Myocyte (in vitro differentiated cells): ENCODE data around the gene HRCT1. TPM values are rescaled to one million over a fixed set of nuclear protein-coding genes. Genes with fewer than 3 reads are reported as not detected.
"Not testable (repeated sequence)": the region's sequence is repeated elsewhere in the genome, so short reads cannot be mapped to it uniquely, and the experiment has no call there.

ENCODE experiments used
- DNase-seq: peaks from one replicate; pipeline ENCODE4 v3.0.0-alpha.2; 2012; ENCODE audit warnings: low read depth
- total RNA-seq: library from RNA; depleted of rRNA; stranded (reverse); fragments of >200 nt; gene quantifications from 2 replicates; pipeline ENCODE4 v1.2.3, GENCODE V29; 2014

Gene HRCT1
- total RNA-seq, 1 donor from 2014 or later, result 0.37 TPM

DNA sequence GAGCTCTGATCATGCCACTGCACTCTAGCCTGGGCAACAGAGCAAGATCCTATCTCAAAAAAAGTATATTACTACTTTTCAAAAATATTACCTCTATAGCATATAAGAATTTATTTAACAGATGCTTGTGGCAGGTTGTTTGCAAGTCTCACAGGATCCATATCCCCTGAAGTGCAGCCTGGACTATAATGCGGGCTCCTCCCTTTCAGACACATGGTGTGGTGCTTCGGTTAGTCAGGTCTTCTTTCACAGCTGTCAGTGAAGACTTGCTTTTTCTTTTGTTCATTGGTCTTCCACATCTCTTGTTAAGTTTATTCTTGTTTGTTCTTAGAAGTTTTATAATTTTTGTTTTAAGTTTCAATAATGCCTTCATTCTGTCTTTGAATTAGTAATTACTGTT is 9.4 kb upstream of the HRCT1 start:
- no peak for DNase-seq

DNA sequence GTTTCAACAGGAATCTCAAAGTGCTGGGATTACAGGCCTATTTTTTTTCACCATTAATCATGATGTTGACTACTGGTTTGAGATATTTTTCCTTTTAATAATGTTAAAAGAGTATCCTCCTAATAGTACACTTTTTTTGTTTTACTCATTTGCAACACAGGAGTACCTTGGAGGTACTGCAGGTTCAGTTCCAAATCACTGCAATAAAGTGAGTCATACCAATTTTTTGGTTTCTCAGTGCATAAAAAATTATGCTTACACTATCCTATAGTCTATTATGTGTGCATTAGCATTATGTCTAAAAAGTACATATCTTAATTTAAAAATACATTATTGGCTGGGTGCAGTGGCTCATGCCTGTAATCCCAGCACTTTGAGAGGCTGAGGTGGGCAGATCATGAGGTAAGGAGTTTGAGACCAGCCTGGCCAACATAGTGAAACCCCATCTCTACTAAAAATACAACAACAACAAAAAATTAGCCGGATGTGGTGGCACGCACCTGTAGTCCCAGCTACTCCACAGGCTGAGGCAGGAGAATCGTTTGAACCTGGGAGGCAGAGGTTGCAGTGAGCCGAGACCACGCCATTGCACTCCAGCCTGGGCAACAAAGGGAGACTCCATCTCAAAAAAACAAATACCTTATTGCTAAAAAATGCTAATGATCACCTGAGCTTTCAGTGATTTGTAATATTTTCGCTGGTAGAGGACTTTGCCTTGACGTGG is 8.5 kb upstream of the HRCT1 start:
- DNase-seq, result not testable (repeated sequence)

DNA sequence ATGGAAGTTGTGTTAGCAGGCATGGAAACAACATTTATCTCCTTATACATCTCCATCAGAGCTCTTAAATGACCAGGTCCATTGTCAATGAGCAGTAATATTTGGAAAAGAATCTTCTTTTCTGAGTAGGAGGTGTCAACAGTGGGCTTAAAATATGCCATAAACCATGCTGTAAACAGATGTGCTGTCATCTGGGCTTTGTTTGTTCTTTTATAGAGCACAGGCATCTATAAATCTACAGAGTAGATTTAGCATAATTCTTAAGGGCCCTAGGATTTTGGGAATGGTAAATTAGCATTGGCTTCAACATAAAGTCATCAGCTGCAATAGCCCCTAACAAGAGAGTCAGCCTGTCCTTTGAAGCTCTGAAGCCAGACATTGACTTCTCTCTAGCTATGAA is 7.7 kb upstream of the HRCT1 start:
- no peak for DNase-seq

DNA sequence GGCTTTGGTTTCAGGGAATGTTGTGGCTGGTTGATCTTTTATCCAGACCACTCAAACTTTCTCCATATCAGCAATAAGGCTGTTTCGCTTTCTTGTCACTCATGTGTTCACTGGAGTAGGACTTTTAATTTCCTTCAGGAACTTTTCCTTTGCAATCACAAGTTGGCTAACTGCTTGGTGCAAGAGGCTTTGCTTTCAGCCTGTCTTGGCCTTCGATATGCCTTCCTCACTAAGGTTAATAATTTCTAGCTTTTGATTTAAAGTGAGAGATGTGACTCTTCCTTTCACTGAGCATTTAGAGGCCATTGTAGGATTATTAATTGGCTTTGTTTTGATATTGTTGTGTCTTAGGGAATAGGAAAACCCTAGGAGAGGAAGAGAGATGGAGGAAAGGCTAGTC is 7.0 kb upstream of the HRCT1 start:
- no peak for DNase-seq

DNA sequence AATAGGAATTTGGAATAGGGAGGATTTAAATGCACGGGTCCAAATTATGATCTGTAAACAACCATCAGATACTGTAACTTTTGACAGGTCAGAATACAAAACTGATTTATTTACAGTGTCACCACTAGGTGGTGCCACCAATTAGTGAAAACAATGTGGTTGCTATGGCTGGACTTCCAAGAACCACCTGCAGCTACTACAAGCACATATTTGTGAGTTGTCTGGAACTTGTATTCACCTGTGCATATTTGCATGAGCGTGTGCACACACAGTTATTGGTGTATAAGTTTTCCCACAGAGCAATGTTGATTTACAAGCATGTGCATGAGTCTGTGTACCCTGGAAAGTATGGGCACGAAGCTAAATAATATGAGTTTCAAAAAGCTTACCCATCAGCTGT is 3.0 kb upstream of the HRCT1 start:
- DNase-seq, result peak; percentile 68

DNA sequence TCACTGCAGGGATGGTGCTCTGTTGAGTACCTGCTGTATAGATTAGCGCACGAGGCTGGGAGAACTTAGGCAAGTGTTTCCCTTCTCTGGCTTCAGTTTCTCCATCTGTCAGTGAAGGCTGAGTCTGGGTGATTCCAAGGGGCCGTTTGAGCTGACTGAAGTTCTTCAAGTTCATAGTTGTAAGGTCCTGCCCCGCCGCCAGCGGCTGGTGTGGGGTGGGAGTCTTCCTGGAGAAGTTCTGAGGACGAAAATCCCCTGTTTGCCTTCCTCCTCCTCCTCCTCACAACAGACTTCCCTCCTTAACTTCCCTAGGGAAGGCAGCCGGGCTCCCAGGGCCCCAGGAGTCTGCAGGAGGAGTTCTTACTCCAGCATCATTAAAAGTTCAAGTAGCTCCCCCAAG is 1.7 kb upstream of the HRCT1 start:
- DNase-seq, result no peak

DNA sequence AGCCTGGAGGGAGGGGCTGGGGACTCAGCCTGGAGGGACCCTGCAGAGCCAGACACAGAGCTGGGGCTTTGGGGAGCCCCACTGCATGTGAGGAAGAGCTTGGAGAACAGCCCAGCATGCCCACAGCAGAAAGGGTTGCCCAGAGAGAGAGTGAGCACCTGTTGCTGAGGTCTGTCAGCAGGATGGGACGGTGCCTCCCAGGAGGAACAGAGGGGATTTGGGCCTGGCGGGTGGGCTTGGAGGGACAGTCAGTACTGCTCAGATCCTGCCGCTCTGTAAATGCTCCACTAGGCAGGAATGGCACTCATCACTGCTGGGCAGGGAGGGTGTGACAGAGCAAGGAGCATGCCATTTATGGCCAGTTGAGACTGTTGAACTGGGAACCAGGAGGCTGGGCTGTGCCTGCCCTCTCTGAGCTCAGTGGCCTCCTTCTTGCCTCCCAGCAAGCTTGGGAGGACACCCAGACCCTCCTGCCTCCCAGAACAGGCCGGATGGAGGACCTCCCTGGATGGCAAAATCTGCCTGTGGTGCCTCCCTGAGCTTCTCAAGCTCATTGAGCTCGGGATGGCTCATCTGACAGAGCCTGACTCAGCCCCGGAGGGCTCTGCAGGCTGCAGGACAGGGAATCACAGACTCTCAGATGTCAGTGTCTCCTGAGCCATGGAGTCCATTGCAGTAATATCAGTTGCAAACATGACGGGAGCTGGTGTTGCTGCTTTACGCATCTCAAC is 786 bp upstream of the HRCT1 start:
- peak; percentile 81 for DNase-seq

DNA sequence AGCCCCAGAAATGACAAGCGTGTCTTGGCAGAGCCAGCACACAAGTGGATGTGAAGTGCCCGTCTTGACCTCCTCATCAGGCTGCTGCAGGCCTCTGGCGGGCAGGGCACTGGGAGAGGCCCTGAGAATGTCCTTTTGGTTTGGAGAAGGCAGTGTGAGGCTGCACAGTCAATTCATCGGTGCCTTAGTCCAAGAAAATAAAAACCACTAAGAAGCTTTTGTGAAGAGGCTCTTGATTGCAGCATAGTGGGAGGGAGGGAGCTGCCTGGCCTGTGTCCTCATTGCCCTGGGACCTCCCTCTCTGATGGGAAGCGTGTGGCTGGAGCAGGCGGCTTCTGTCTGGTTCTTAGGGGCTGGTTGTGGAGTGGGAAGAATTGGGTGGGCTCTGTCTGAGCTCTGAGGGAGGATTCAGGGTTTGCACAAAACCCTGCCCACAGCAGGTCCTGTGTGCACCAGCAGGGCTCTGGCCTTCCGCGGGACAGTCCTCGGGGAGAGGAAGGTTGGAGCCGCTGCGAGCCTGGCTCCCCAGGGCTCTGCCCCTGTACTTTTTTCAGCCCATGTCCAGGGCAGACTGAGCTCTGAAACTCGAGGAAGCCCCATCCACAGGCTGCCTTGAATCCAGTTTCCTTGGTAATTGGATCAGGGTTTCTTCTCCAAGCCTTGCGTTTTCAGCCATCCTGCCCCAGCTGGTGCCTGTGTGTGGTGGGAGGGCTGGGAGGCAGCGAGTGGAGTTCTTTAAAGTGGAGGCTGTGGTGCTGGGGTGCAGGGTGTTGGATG is 1.1 kb downstream of the HRCT1 start:
- peak; percentile 79 for DNase-seq

DNA sequence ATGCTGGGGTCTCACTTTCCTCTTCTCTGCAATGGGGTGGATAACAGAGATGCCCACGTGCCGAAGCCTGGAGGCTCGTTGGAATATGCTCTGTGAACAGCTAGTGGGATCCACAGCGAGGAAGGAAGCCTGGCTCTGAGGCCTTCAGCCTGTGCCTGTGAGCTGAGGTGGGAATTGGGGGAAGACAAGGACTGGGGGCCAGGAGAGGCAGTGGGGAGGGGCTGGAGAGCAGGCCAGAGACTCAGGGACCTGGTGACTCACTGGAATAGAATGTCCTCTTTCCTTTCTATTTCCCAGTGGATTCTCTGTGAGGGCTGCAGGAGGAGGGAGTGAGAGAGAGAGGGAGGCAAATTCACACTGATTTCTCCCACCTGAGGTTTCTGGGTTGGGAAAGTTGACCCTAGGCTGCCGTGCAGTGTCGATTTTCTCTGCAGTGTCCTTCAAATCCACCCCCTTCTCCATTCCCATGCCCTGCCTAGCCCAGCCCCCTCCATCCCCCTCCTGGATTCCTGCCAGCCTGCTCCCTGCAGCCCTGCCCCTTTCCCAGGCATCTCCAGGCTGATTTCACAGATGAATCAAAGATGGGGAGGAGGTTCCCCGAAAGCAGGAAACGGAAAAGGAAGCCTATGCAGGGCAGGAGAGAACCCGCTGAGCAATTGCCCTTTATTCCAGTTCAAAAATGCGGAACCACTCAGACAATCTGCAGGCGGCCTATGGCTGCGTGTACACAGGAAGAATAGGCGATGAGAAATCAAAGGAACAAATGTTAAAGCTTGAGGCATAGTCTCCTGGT is 1.9 kb downstream of the HRCT1 start:
- peak; percentile 87 for DNase-seq

DNA sequence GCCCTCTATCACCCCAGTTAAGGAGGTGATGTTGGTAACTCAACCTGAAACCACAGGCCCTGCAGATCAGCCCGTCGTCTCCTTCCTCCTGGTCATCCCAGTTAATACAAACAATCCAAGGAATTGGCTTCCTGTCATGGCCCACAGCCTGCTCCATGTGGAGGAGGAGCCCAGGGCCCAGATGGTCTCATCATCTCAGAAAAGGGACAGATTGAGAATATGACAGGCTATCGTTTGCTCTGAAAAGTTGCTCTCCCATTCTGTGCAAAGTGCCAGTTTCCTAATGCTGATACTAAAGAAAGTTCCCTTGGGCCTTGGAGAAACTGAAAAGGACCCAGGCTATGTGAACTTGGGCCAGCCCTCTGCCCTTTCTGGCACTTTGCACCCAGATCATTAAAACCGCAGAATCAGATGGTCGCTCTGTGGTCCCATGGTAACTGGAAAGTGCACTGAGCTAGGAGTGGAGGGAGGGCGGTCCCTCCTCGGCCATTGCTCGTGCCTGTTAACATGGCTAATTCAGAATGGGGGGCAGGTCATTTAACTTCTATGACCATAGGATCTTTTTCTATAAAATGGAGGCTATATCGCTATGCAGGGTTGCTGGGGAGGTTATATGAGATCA is 2.6 kb downstream of the HRCT1 start:
- peak; percentile 51 for DNase-seq

DNA sequence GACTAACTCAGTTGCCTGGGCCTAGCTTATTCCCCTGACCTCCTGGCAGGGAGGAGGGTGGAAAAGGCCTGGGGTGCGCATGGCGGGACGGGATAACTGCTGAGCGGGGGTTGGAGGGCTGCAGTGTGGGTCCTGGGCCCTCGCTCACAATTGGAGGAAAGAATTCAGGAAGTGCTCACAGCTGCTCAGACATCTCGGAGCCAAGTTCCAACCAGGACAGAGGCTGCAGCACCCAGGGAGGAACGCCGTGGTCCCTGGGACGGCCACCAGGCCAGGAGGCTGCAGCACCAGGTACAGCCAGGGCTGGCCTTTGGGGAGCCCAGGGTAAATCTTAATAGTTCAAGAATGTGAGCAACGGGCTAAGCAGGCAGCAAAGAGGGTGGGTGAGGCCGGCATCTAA is 3.3 kb downstream of the HRCT1 start, which contains the start of gene SPAAR:
Gene SPAAR, plus strand, starts transcription at position 217 of the 400 bp plus-strand sequence. CDS start 974 bp downstream, outside the sequence.
- DNase-seq, result no peak

DNA sequence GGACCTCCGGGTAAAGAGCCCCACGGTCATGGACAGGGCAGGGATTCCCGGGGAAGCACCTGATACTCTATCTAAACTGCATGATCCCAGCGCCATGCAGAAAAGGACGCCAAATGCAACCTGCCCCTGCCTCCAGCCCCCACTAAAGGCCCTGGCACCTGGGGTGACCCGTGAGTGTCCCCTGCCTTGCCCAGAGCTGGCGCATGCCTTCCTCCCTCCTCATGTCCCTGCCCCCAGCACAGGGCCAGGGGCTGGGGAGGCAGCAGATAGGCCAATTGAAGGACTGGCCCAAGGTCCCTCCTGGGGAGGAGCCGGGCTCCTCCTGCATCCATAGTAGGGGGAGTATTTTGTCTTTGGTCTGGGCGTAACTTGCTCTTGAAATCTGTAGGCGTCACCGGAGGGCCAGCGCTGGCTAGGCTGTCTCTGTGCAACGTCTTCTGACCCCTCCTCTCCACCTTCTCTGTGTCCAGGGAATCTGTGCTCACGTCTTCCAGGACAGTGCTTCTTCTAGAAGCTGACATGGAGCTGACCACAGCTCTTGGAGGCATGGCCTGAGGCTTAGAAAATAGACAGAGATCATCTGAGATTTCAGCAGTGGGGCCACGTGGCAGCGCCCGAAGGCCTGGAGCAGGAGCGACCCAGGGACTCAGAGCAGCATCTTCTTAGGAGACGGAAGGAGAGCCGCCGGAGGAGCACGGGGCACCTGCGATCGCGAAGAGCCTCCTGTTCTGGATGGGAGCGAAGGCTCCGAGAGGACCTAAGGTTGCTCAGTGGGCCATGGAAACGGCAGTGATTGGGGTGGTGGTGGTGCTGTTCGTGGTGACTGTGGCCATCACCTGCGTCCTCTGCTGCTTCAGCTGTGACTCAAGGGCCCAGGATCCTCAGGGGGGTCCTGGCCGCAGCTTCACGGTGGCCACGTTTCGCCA is 3.9 kb downstream of the HRCT1 start:
- DNase-seq, result no peak

DNA sequence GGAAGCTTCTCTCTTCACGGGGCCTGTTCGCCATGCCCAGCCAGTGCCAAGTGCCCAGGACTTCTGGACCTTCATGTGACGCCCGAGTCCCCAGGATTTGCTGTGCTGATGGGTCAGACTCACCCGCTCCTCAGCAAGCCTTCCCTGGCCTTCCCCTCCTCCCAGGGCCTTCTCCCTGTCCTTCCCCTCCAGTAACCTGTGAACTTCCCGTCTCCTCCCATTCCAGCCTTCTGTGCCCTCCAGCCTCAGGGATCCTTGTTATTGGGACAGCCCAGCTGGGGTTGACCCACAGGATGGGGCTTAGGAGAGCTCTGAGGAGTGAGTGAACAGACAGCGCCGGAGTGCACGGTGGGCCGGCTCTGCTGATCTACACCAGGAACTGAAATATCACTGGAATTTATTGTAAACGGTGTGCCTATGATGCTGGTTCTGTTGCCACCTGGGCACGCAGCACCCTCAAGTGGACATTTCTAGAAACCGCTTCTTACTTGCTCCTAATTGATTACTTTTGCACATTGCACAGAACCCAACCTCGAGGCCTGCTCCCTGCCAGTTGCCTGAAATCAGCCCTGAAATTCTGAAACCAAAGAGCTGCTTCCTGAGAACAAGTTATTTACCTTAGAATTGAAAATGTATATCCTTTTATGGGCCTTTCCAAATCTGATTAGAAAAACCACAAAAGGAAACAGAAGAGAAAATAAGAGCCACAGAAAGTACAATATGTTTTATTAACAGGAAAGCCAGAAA is 4.8 kb downstream of the HRCT1 start:
- DNase-seq, result peak; percentile 59

DNA sequence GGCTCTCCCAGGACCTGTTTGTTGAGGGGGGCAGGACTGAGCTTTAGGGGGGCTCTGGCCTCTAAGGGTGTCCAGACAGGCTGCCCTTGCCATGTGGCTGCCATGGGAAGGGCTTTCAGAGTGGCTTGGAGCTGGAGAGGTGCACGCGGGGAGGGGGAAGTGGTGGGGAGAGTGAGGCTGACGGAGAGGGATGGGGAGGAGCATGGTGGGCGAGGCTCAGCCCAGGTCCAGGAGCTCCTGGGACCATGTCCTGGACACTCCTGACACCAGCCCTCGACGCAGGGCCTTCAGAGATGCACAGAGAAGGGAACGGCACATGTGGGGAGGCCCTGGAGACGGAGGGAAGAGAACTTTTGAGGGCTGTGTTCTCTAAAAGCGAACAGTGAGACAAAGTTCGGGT is 5.7 kb downstream of the HRCT1 start:
- DNase-seq, result no peak

DNA sequence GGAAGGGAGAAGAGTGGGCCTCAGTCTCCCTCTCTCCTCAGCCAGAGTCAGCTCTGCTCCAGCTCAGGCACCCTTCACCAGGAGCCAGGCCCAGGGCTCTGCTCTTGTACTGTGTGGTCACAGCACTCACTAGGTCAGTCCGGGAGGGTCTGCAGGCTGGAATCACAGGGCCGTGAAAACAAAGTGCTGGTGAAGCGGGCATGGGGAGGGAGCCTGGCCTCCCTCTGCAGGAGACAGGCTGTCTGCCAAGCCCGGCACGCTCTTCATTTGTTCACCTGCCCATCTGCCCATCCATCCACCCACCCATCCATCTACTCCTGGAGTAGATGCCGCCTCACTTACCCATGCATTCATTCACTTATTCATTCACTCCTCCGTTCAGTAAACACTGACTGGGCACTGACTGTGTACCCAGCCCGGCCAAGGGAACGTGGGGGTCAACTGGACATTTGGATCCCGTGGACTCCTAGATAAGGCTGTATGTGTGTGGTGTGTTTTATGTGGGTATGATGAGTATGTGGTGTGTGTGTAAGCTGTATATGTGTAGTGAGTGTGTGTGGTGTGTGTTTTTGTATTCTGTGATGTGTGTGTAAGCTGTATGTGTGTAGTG is 6.9 kb downstream of the HRCT1 start:
- DNase-seq, result no peak

DNA sequence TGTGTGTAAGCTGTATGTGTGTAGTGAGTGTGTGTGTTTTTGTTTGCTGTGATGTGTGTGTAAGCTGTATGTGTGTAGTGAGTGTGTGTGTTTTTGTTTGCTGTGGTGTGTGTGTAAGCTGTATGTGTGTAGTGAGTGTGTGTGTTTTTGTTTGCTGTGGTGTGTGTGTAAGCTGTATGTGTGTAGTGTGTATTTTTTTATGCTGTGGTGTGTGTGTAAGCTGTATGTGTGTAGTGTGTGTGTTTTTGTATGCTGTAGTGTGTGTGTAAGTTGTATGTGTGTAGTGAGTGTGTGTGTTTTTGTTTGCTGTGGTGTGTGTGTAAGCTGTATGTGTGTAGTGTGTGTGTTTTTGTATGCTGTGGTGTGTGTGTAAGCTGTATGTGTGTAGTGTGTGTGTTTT is 7.4 kb downstream of the HRCT1 start:
- DNase-seq, result not testable (repeated sequence)

DNA sequence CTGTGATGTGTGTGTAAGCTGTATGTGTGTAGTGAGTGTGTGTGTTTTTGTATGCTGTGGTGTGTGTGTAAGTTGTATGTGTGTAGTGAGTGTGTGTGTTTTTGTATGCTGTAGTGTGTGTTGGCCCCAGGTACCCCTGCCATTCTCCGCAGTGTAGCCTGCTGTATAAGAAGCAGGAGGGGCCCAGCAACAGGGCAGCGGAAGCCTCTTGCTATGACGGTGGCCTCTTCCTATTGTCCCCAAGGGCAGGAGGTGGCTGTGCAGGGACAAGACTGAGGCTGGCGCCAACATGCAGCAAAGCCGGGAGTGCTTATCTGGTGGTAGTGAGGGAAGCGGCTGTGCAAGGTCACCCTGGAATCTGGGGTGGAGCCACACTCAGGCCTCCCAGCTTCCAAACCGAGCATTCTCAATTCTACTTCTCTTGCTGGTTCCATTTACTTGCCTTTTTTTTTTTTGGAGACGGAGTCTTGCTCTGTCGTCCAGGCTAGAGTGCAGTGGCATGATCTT is 8.4 kb downstream of the HRCT1 start:
- peak; percentile 31 for DNase-seq

DNA sequence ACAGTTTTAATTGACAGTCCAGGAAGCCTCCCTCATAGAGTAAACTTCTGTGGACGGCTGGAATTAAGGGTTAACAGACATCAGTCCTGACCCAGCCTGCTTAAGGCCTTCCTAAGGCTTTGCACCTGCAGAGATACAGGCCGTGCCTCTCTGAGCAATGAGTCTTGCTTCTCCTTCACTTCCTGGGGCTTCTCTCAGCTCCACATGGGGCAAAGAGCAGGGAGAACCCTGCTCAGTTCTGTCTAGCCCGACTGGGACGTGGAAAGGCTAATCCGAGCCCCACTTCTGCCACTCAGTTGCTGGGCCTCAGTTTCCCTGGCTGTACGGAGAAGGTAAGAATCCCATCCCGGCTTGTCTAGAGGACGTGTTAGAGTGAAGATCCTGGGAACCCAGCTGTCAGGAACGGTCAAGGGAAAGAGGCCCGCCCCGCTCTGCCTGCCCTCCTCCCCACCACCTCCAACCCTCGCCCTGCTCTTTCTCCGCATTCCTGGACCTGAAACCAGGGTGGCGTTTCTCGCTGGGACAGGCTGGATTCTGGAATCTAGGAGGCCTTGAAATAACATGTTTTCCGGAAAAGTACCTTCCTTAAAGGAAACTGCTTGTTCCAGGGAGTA is 9.8 kb downstream of the HRCT1 start:
- no peak for DNase-seq
